ENCODE measurements around the gene FBXW7.
"Not testable (repeated sequence)": the region's sequence is repeated elsewhere in the genome, so short reads cannot be mapped to it uniquely, and the experiment has no call there.

Gene FBXW7

GRCh38 chr4:152550687-152551086, 14.8 kb upstream of the FBXW7 start:
- in situ Hi-C loops (cut with MboI; ENCODE audit: low sequenced_read_pairs), result not testable (repeated sequence)

- in situ Hi-C loops (cut with MboI; ENCODE audit: low sequenced_read_pairs), result no loop called here
Observed at GRCh38 chr4:152545088-152545487, 9.2 kb upstream of the FBXW7 start.

GRCh38 chr4:152544533-152544932, 8.6 kb upstream of the FBXW7 start:
- in situ Hi-C loops (cut with MboI; ENCODE audit: low sequenced_read_pairs), result not testable (repeated sequence)

- in situ Hi-C loops (cut with MboI; ENCODE audit: low sequenced_read_pairs), result no loop called here
Observed at GRCh38 chr4:152540941-152541340, 5.0 kb upstream of the FBXW7 start.

- in situ Hi-C loops (cut with MboI; ENCODE audit: low sequenced_read_pairs), result no loop called here
Observed at GRCh38 chr4:152540293-152540674, 4.4 kb upstream of the FBXW7 start.

GRCh38 chr4:152539556-152540292, 3.8 kb upstream of the FBXW7 start:
- in situ Hi-C loops (cut with MboI; ENCODE audit: low sequenced_read_pairs), result no loop called here

GRCh38 chr4:152537881-152538280, 2.0 kb upstream of the FBXW7 start:
- in situ Hi-C loops (cut with MboI; ENCODE audit: low sequenced_read_pairs), result no loop called here

GRCh38 chr4:152536545-152537182, 772 bp upstream of the FBXW7 start:
- in situ Hi-C loops (cut with MboI; ENCODE audit: low sequenced_read_pairs), result no loop called here

GRCh38 chr4:152535360-152535902, 461 bp downstream of the FBXW7 start:
- in situ Hi-C loops (cut with MboI; ENCODE audit: low sequenced_read_pairs), result no loop called here

GRCh38 chr4:152534541-152535359, 1.1 kb downstream of the FBXW7 start:
- in situ Hi-C loops (cut with MboI; ENCODE audit: low sequenced_read_pairs), result no loop called here

GRCh38 chr4:152531479-152531878, 4.4 kb downstream of the FBXW7 start:
- in situ Hi-C loops (cut with MboI; ENCODE audit: low sequenced_read_pairs), result no loop called here

GRCh38 chr4:152530600-152530999, 5.3 kb downstream of the FBXW7 start:
- in situ Hi-C loops (cut with MboI; ENCODE audit: low sequenced_read_pairs), result no loop called here

- in situ Hi-C loops (cut with MboI; ENCODE audit: low sequenced_read_pairs), result no loop called here
Observed at GRCh38 chr4:152529880-152530279, 6.0 kb downstream of the FBXW7 start.

- in situ Hi-C loops (cut with MboI; ENCODE audit: low sequenced_read_pairs), result no loop called here
Observed at GRCh38 chr4:152528060-152528459, 7.8 kb downstream of the FBXW7 start.

GRCh38 chr4:152525878-152526277, 10.0 kb downstream of the FBXW7 start:
- in situ Hi-C loops (cut with MboI; ENCODE audit: low sequenced_read_pairs), result no loop called here

GRCh38 chr4:152524427-152524826, 11.5 kb downstream of the FBXW7 start:
- in situ Hi-C loops (cut with MboI; ENCODE audit: low sequenced_read_pairs), result loop anchor here (25.0 kb wide), 1 partner anchor 213 kb away; no protein-coding TSS in a partner anchor

- in situ Hi-C loops (cut with MboI; ENCODE audit: low sequenced_read_pairs), result loop anchor here (25.0 kb wide), 1 partner anchor 214 kb away; no protein-coding TSS in a partner anchor
Observed at GRCh38 chr4:152523731-152524130, 12.2 kb downstream of the FBXW7 start.

- in situ Hi-C loops (cut with MboI; ENCODE audit: low sequenced_read_pairs), result loop anchor here (25.0 kb wide), 1 partner anchor 215 kb away; no protein-coding TSS in a partner anchor
Observed at GRCh38 chr4:152522754-152523153, 13.1 kb downstream of the FBXW7 start.

GRCh38 chr4:152522245-152522644, 13.6 kb downstream of the FBXW7 start:
- in situ Hi-C loops (cut with MboI; ENCODE audit: low sequenced_read_pairs), result loop anchor here (25.0 kb wide), 1 partner anchor 215 kb away; no protein-coding TSS in a partner anchor

GRCh38 chr4:152516156-152516555, 19.7 kb downstream of the FBXW7 start:
- in situ Hi-C loops (cut with MboI; ENCODE audit: low sequenced_read_pairs), result loop anchor here (25.0 kb wide), 1 partner anchor 221 kb away; no protein-coding TSS in a partner anchor

- in situ Hi-C loops (cut with MboI; ENCODE audit: low sequenced_read_pairs), result loop anchor here (25.0 kb wide), 1 partner anchor 222 kb away; no protein-coding TSS in a partner anchor
Observed at GRCh38 chr4:152515678-152516077, 20.2 kb downstream of the FBXW7 start.
